ENCODE data around the gene PTCH1. TPM values are rescaled to one million over a fixed set of nuclear protein-coding genes. Genes with fewer than 3 reads are reported as not detected.

The PTCH1 gene
- total RNA-seq, 2 donors from 2014 or later: 12.6 to 19.2 TPM

- ATAC-seq (ENCODE audit: insufficient number of reproducible peaks, low FRiP score, low read depth): no peak
- H3K27me3 ChIP-seq (replicated peaks; ENCODE audit: insufficient read depth): no peaks in the 10 kb centered on the region
- no peak for TF ChIP-seq CTCF (IDR thresholded peaks at IDR 0.05)
Observed at GRCh38 chr9:95529910-95530309, 13.1 kb upstream of the PTCH1 start.

GRCh38 chr9:95528908-95529502 is 12.2 kb upstream of the PTCH1 start:
- no peaks in the 10 kb centered on the region for H3K4me1 ChIP-seq (ENCODE audit: control insufficient read depth in 1 of 2, low read depth in 2 of 2)
- no peak for ATAC-seq (ENCODE audit: insufficient number of reproducible peaks, low FRiP score, low read depth)

More at GRCh38 chr9:95529910-95530309, 13.1 kb upstream of the PTCH1 start:
- no peak for DNase-seq (ENCODE audit: low spot score)
- no peaks in the 10 kb centered on the region for H3K4me1 ChIP-seq (ENCODE audit: control insufficient read depth in 1 of 2, low read depth in 2 of 2)
- H3K4me3 ChIP-seq: no peak overlapping the region
- no peak overlapping the region for H3K27ac ChIP-seq
- H3K9me3 ChIP-seq: no peaks in the 10 kb centered on the region
- H3K36me3 ChIP-seq: no peaks in the 10 kb centered on the region

GRCh38 chr9:95522871-95523370 is 6.2 kb upstream of the PTCH1 start:
- no peak for TF ChIP-seq CTCF (IDR thresholded peaks at IDR 0.05)
- no peak overlapping the region for H3K4me3 ChIP-seq
- no peaks in the 10 kb centered on the region for H3K27me3 ChIP-seq (replicated peaks; ENCODE audit: insufficient read depth)
- no peak overlapping the region for H3K27ac ChIP-seq
- H3K4me1 ChIP-seq (ENCODE audit: control insufficient read depth in 1 of 2, low read depth in 2 of 2): no peaks in the 10 kb centered on the region
- DNase-seq (ENCODE audit: low spot score) (no peak), ATAC-seq (ENCODE audit: insufficient number of reproducible peaks, low FRiP score, low read depth) (no peak)
- H3K36me3 ChIP-seq: no peaks in the 10 kb centered on the region
- no peaks in the 10 kb centered on the region for H3K9me3 ChIP-seq

More at GRCh38 chr9:95528908-95529502, 12.2 kb upstream of the PTCH1 start:
- Histone ChIP-seq H3K27me3 (replicated peaks; ENCODE audit: insufficient read depth) (no peaks in the 10 kb centered on the region), H3K4me3 (no peak overlapping the region), H3K36me3 (no peaks in the 10 kb centered on the region), H3K9me3 (no peaks in the 10 kb centered on the region), H3K27ac (no peak overlapping the region)
- TF ChIP-seq CTCF (IDR thresholded peaks at IDR 0.05): no peak
- no peak for DNase-seq (ENCODE audit: low spot score)

- Histone ChIP-seq H3K36me3 (no peaks in the 10 kb centered on the region), H3K9me3 (no peaks in the 10 kb centered on the region), H3K27ac (no peak overlapping the region), H3K4me1 (ENCODE audit: control insufficient read depth in 1 of 2, low read depth in 2 of 2) (peaks cover 0 to 6% of the 10 kb centered on the region in 2 donors), H3K4me3 (no peak overlapping the region), H3K27me3 (replicated peaks; ENCODE audit: insufficient read depth) (no peaks in the 10 kb centered on the region)
- no peak for ATAC-seq (ENCODE audit: insufficient number of reproducible peaks, low FRiP score, low read depth)
- no peak for DNase-seq (ENCODE audit: low spot score)
- no peak for TF ChIP-seq CTCF (IDR thresholded peaks at IDR 0.05)
Observed at GRCh38 chr9:95521699-95522098, 4.9 kb upstream of the PTCH1 start.

- ATAC-seq (ENCODE audit: insufficient number of reproducible peaks, low FRiP score, low read depth) (no peak), DNase-seq (ENCODE audit: low spot score) (no peak)
- TF ChIP-seq CTCF (IDR thresholded peaks at IDR 0.05): no peak
- no peak overlapping the region for H3K4me3 ChIP-seq
- H3K4me1 ChIP-seq (ENCODE audit: control insufficient read depth in 1 of 2, low read depth in 2 of 2): peaks cover 8 to 13% of the 10 kb centered on the region in 2 donors
- H3K36me3 ChIP-seq: no peaks in the 10 kb centered on the region
- no peaks in the 10 kb centered on the region for H3K9me3 ChIP-seq
- no peaks in the 10 kb centered on the region for H3K27me3 ChIP-seq (replicated peaks; ENCODE audit: insufficient read depth)
- H3K27ac ChIP-seq: no peak overlapping the region
Observed at GRCh38 chr9:95517559-95518425, 1.0 kb upstream of the PTCH1 start.

Data from thoracic aorta (tissue), 2 donors.